AG08395 (cell line): Measurements from ENCODE around the gene ZNF304.

Experiments used
- DNase-seq: peaks from one replicate; pipeline ENCODE4 v3.0.0; 2012; ENCODE audit warnings: mixed read lengths, low spot score

The ZNF304 gene

DNA sequence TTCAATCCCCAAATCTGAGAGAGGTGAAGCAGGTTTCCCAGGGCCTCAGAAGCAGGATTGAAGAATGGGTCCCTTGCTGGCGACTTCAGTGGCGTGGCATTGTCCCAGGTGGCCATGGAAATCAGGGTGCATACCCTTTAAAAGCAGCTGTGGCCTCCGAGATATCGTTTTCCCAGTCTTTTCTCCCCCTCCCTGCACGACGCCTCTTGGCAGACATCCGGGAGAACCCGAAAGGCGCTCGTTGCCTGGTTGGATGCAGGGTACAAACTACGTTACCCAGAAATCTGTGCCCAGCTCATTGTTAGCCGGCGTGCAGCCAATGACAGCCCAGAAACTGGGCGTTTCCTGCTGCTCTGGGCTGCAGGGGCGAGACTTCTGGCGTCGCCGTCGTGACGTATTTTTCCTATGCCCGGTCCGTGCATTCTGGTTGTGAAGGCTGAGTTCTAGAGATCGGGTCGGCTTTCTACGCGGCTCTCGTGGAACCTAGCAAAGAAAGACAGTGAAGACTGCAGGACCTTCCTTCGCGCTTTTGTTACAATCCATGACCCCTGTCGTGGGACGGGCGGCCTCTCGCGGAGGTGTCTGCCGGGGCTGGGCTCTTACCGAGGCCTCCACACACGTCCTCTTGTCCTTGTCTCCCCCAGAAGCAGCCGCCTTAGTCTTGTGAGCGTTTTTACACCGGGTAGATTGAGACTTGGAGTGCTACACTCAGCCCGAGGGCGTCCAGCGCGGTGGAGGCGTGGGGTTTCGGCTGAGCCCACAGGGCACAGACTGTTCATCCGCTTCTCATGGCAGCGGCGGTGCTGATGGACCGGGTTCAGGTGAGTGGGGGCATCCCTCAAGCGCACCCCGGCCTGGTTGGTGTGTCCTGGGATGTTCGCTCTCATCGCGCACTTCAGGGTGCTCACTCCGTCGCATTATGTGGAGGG lies at the start of gene ZNF304:
ZNF304 (plus strand) TSS at position 395 of the 929 bp plus-strand sequence; CDS start at position 789, 394 bp downstream.
- DNase-seq: peak; percentile 97

DNA sequence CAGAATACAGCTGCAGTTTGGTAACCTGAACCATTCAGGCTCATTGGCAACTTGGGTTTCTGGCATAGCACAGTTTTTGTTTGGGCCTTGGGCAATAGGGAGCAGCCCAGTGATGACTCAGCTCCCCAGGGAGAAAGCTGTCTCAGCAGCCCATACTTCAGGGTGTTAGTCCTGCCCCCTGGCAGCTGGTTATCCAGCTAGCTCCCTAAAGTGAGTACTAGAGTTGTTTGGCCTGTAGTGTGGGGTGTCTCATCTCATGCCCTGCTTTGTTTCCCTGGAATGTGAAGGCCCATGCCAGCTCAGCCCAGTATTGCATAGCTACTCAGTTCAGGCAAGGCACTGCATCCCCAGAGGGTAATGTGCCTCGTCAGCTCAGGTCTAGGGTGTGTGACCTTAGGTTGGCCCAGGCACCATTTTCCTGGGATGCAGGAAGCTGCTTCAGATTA lies 49.0 kb upstream of the ZNF304 start:
- peak; percentile 93 for DNase-seq

DNA sequence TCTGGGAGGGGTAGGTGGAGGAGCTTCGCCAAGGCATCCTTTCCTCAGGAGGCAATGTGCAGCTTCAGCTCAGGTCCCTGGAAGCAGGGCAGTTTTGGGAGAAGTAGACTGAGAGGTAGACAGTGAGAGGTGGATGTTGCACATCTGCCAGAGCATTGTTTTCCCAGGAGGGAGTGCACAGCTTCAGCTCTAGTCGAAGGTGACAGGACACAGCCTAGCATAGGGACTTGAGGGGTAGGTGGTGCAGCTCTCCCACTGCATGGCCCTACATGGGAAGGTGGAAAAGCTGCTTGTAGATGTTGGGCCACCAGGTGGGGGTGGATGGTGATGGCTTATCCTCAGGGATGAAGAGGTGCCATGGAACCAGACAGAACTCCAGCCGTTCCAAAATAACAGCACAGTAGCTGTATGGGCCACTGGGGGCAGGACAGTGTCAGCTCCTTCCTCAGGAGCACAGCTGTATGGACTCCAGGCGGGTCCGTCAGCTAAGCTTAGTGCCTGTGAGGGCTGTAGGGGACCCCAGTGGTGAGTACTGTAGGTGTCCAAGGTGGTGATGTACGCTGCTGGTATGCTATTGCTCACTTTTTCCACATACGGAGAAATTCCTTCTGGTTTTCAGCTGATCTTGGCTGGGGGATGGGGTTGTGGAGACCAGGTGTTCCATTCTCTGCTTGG lies 48.2 kb upstream of the ZNF304 start:
- DNase-seq: no peak

DNA sequence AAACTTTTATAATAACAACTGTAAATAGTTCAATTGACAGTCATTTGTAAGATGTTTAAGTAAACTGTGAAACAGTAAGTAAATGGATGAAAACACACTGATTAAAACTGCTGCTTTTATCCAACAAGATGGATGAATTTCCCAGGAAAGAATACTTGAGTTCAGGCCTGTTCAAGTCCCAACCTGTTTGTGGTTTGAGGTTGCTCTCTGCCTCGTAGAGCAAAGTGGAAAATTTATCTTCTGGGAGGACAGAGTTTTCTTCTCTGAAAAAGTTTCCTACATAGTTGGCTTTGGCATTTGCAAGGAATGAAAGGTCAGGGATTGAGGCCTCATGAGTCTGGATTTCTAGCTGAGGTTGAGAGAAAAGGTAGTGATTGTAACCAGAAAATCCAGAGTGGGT lies 46.0 kb upstream of the ZNF304 start:
- no peak for DNase-seq

DNA sequence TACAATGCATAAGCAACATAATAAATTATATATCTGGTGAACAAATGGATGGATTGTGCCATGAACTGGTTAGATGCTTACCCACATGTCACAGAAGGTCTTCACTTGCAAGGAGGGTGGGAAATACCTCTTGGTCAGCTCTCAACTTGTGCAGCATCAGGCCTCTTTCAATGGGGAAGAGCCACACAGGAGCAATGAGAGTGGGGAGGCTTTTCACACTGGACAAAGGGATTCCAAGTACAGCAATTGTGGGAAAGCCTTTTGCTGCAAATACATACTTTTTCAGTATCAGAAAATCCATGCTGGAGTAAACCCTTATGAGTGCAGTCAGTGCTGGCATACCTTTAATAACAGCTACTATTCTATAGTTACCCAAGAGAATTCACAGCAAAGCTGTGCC lies 42.6 kb upstream of the ZNF304 start:
- DNase-seq: no peak

DNA sequence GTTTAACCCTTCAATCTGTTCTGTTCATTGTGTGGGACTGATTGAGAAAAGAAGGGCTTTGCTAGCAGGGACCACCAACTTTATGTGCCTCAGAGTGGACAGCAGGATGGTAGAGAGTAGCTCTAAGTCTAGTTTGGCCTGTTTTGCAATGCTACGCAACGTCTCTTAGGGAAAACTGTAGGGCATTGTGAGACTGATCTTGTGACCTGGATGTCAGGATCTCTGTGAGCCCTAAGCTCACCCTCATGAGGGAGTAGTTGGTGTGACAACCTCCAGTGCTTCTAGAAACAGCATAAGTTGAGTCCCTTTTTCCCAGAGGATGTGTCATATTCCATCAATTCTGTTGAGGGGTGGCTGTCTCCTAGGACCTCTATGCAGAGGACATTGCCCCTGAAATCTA lies 40.3 kb upstream of the ZNF304 start:
- DNase-seq: no peak

DNA sequence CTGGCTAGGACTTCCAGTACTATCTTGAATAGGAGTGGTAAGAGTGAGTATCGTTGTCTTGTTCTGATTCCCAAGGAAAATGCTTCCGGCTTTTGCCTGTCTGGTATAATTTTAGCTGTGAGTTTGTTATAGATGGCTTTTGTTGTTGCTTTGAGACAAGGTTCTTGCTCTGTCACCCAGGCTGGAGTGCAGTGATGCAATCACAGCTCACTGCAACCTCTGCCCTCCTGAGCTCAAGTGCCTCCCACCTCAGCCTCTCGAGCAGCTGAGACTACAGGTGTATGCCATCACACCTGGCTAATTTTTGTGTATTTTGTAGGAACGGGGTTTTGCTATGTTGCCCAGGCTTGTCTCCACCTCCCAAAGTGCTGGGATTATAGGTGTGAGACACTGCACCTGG lies 36.9 kb upstream of the ZNF304 start:
- DNase-seq: no peak

DNA sequence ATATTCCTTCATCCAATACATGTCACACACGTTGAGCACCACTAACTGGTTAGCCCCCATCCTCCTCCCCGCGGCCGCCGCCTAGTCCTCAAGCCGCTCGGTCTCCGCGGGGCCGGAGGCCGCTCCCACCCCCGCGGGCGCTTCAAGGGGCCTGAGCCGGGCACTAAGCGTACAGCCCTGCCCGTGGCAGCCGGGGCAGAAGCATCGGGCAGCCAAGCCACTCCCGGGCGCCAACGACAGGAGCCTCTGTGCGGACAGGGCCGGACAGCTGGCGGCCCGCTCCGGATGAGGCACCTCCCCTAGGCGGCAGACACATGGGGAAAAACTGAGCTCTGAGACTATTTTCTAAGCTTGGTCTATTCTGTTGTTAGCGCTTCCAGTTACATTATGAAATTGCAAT lies 33.6 kb upstream of the ZNF304 start:
- DNase-seq: no peak

DNA sequence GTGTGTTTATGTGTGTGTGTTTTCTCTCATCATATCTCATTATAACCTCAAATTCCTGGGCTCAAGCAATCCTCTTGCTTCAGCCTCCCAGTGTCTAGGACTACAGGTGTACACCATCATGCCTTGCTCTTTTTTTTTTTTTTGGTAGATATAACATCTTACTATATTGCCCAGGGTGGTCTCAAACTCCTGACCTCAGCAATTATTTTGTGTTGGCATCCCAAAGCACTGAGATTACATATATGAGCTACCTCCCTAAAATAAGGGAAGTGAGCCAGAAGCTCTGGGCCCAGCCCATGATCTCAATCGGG lies 31.2 kb upstream of the ZNF304 start:
- DNase-seq: no peak

DNA sequence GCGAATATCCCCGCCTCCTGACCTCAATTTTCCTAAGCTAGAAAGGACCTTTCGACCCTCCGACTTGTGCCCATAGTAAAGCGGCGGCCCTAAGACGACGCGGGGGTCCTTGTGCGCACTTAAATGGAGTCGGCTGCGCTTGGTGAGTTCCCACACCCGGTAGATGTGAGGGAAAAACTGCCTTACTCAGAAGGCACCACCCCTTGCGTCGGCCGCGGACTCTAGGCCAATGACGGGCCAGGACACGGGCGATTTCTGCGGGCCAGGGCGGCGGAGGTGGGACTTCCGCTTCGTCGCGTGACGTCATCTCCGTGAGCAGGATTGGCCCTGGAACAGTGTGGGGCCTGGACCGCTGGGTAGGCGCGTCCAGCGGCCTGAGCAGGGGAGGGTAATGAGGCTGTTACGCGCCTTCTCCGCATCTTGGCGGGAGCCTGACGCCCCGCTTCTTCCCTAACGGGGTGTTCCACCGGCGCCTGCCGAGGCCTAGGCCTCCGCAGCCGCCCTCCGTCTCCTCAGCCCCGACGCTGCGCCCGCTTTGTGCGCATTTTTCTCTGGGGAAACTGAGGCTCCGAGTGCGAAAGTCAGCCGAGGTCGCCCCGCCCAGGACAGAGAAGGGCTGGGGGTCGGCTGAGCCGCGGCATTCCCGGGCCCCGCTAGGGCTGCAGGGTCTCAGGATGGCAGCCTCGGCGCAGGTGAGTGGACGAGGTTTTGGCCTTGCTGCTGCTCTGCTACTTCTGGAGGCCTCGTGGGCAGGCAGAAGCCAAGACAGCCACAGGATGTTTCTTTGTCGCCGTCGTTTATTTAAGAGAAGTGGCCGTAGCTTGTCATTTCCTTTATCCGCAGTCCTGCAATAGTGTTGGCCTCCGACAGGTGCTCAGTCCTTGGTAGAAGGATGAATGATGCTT lies 30.6 kb upstream of the ZNF304 start, which contains the start of gene ZNF543:
ZNF543 (plus strand) TSS at position 293 of the 905 bp plus-strand sequence; CDS start at position 675, 382 bp downstream.
- DNase-seq: peak; percentile 98

DNA sequence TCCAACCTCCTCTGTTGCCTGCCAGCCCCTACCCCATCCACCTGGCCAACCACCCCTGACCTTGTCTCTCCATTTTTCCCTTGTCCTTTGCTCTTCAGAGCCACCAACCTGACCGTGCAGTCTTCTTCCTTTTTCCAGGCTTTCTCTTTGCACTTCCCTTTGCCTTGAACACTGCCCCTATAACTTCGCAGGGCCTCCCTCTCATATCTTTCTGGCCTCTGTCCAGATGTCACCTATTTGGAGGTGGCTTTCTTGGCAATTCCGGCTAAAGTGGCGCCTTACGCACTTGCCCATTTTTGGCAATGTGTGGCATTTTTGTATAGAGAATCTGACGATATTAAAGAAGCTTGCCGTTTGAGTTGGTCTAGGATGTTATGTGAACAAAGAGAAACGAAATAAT lies 30.0 kb upstream of the ZNF304 start:
- no peak for DNase-seq

DNA sequence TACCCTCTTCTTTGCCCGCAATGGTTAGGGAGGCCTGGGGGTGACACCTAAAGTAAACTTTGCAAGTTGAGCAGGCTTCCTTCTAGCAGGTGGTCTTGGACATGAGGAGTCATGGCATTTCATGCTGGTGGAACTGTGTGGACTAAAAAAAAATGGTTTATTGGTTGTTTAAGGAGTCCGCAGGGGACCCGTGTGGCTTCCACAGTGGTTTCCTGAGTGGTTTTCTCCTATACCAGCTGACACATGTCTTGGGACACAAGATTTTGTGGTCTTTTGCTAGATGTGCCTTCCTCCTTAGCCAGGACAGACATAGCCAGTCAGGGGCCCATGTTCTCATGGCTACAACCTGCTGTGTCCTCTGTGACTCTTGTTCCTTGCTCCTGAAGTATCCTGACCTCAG lies 29.3 kb upstream of the ZNF304 start:
- no peak for DNase-seq

DNA sequence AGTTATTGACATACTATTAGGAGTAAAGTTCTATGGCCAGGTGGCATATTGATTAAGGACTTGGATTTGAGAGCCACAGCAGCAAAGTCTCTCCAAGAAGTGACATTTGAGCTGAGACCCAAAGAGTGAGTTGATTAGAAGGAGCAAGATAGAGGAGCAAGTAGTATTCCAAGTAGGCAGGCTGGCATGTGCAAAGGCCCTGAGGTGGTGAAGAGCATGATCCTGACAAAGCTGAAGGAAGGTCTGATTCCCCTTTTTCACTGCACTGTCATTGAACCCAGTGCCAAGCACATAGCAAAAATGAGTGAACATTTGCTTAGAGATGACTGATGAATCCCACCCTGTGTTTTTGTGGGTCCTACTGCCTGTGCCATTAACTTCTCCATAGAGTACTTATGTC lies 26.1 kb upstream of the ZNF304 start:
- no peak for DNase-seq

DNA sequence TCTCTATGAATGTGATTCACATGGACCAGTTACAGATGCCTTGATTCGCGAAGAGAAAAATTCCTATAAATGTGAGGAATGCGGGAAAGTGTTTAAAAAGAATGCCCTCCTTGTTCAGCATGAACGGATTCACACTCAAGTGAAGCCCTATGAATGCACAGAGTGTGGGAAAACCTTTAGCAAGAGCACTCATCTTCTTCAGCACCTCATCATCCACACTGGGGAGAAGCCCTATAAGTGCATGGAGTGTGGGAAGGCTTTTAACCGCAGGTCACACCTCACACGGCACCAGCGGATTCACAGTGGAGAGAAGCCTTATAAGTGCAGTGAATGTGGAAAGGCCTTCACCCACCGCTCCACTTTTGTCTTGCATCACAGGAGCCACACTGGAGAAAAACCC lies 23.1 kb upstream of the ZNF304 start:
- DNase-seq: no peak

DNA sequence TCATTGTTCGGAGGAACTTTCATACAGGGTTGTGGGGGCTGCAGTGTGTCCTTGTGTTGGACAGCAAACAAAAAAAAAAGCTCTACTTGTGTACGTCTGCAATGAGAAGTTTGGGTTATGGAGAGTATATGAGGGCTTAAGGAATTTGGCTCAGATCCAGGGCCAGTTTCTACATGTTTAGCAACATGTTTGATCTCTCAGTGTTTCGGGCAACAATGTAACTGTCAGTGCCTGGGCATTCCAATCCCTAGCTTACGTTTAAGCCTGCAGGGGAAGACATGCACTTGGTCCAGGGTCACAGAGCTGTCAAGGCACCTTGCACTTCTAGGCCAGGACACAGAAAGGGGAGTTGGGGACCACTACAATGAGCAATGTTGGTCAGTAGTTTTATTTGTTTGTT lies 16.9 kb upstream of the ZNF304 start:
- DNase-seq: no peak

DNA sequence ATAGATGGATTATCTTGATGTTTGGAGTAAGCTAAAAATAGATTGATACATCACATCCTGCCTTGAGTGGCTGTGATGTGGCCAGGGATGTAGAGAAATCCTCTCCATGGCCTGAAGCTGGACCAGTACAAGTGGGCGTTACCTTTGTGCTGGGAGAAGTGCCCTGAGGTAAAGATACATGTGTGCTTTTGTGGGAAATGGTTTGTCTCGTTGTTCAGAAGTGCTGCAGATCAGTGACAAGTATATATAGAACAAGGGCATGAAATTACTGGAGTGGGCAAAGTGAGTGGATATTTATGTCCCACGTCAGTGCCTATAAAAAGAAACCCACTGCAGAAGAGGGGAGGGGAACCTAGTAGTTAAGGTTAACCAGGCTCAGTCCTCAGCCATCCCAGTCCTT lies 12.2 kb upstream of the ZNF304 start:
- DNase-seq: peak; percentile 31

DNA sequence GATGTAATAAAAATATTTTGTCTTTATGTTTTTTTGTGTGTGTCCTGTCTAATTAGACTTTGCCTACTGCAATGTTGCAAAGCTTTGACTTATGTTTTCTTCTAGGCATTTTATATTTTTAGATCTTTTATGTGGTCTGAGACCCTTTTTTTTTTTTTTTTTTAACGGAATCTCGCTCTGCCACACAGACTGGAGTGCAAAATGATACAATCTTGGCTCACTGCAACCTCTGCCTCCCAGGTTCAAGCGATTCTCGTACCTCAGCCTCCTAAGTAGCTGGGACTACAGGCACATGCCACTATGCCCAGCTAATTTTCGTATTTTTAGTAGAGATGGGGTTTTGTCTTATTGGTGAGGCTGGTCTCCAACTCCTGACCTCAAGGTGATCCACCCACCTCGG lies 8.5 kb upstream of the ZNF304 start:
- DNase-seq: no peak

DNA sequence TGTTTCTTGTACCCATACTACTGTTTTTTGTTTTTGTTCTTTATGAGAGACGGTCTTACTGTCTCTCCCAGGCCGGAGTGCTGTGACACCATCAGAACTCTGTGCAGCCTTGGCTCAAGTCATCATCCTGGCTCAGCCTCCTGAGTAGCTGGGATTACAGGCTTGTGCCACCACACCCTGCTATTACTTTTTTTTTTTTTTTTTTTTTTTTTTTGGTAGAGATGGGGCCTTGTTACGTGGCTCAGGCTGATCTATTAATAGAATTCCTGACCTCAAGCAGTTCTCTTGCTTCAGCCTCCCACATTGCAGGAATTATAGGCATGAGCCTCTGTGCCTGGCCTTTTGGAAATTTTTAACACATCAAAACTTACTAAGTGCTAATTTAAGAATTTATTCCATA lies 2.9 kb upstream of the ZNF304 start:
- peak; percentile 44 for DNase-seq

DNA sequence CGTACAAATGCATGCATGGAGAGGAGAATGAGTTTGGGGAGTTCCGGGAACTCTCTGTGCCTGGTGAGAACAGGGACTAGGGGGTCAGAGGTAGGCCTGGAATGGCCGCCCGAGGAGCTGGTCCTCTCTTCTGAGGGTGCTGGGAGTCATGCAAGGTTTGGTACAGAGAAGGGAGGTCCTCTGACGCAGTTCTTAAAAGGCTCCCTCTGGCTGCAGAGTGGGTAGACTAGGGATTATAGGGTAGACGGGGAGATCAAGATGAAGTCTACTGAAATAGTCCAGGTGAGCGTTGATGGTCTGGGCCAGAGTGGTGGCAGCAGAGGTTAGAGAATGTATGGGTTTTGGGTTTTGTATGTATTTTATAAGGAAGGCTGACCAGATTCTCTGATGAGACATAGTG lies 796 bp downstream of the ZNF304 start:
- peak; percentile 17 for DNase-seq

DNA sequence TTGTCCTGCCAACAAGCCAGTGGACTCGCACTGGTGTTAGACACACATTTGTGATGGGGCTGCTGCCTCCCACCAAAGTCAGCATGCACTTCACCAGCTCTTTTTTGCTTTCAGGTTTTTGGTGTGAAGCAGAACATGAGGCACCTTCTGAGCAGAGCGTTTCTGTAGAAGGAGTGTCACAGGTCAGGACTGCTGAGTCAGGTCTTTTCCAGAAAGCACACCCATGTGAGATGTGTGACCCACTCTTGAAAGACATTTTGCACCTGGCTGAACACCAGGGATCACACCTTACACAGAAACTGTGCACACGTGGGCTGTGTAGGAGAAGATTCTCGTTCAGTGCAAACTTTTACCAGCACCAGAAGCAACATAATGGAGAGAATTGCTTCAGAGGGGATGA lies 4.8 kb downstream of the ZNF304 start:
- no peak for DNase-seq

DNA sequence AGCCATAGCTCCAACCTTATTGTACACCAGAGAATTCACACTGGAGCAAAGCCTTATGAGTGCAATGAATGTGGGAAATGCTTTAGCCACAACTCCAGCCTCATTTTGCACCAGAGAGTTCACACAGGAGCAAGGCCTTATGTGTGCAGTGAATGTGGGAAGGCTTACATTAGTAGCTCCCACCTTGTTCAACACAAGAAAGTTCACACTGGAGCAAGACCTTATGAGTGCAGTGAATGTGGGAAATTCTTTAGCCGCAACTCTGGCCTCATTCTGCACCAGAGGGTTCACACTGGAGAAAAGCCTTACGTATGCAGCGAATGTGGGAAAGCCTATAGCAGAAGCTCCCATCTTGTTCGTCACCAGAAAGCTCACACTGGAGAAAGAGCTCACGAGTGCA lies 6.3 kb downstream of the ZNF304 start:
- DNase-seq: no peak

DNA sequence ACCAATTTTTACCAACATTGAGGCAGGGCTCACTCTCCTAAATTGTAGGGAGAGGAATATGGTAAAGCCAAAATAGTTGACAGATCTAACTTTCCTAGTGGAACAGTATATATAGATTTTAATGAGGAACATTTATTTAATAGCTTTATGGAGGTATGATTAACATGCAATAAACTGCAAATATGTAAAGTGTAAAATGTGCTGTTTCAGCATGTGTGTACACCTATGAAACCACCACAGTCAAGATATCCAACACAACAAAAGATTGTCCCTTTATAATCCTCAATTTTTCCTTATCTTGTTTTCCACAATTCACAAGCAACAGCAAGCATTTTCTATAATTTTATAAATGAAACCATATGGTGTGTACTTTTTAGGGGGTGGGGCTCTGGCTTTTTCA lies 8.2 kb downstream of the ZNF304 start:
- DNase-seq: no peak
